ENCODE data around the gene GPATCH2.
"Not testable (repeated sequence)": the region's sequence is repeated elsewhere in the genome, so short reads cannot be mapped to it uniquely, and the experiment has no call there.

GPATCH2 gene

GRCh38 chr1:217585577-217585976, 45.3 kb downstream of the GPATCH2 start:
- no peak for TF ChIP-seq CTCF (IDR thresholded peaks at IDR 0.05; ENCODE audit: extremely low read depth, insufficient read depth, missing control alignments)
- DNase-seq (ENCODE audit: low spot score) = no peak
- in situ Hi-C loops (cut with MboI; ENCODE audit: low pct_unique_long_range_greater_than_20kb, low sequenced_read_pairs, unreplicated experiment) = no loop called here

- DNase-seq (ENCODE audit: low spot score); in situ Hi-C loops (cut with MboI; ENCODE audit: low pct_unique_long_range_greater_than_20kb, low sequenced_read_pairs, unreplicated experiment): not testable (repeated sequence)
These were observed 46.5 kb downstream of the GPATCH2 start for GRCh38 chr1:217584286-217584811.

GRCh38 chr1:217577336-217577735, 53.6 kb downstream of the GPATCH2 start:
- in situ Hi-C loops (cut with MboI; ENCODE audit: low pct_unique_long_range_greater_than_20kb, low sequenced_read_pairs, unreplicated experiment) = no loop called here
- TF ChIP-seq CTCF (IDR thresholded peaks at IDR 0.05; ENCODE audit: extremely low read depth, insufficient read depth, missing control alignments) = no peak
- no peak for DNase-seq (ENCODE audit: low spot score)

- in situ Hi-C loops (cut with MboI; ENCODE audit: low pct_unique_long_range_greater_than_20kb, low sequenced_read_pairs, unreplicated experiment) = no loop called here
- TF ChIP-seq CTCF (IDR thresholded peaks at IDR 0.05; ENCODE audit: extremely low read depth, insufficient read depth, missing control alignments) = no peak
- no peak for DNase-seq (ENCODE audit: low spot score)
These were observed 56.5 kb downstream of the GPATCH2 start for GRCh38 chr1:217574265-217574949.

GRCh38 chr1:217569021-217569420, 61.9 kb downstream of the GPATCH2 start:
- no peak for TF ChIP-seq CTCF (IDR thresholded peaks at IDR 0.05; ENCODE audit: extremely low read depth, insufficient read depth, missing control alignments)
- DNase-seq (ENCODE audit: low spot score) = no peak
- in situ Hi-C loops (cut with MboI; ENCODE audit: low pct_unique_long_range_greater_than_20kb, low sequenced_read_pairs, unreplicated experiment) = no loop called here

- in situ Hi-C loops (cut with MboI; ENCODE audit: low pct_unique_long_range_greater_than_20kb, low sequenced_read_pairs, unreplicated experiment) = no loop called here
- no peak for TF ChIP-seq CTCF (IDR thresholded peaks at IDR 0.05; ENCODE audit: extremely low read depth, insufficient read depth, missing control alignments)
- DNase-seq (ENCODE audit: low spot score) = no peak
These were observed 62.7 kb downstream of the GPATCH2 start for GRCh38 chr1:217568200-217568599.

GRCh38 chr1:217564833-217565232, 66.1 kb downstream of the GPATCH2 start:
- in situ Hi-C loops (cut with MboI; ENCODE audit: low pct_unique_long_range_greater_than_20kb, low sequenced_read_pairs, unreplicated experiment) = no loop called here
- DNase-seq (ENCODE audit: low spot score) = no peak
- TF ChIP-seq CTCF (IDR thresholded peaks at IDR 0.05; ENCODE audit: extremely low read depth, insufficient read depth, missing control alignments) = no peak

Measured in GM13977 (cell line).